Stimulated activated CD8-positive, alpha-beta memory T cell treated with anti-CD3 and anti-CD28 coated beads, Interleukin-2, amount 100 ng/mL, for 48 hours (primary cell): ENCODE measurements around the gene SPSB1.

Source experiments
- DNase-seq, 2 donors: peaks; one replicate each; pipeline ENCODE4 v3.0.0-alpha.2; 2020; ENCODE audit warnings: low read depth in 2 of 2

The SPSB1 gene

GRCh38 chr1:9319789-9320519 is 27.3 kb downstream of the SPSB1 start:
- DNase-seq: no peak

- DNase-seq: no peak
Measured at GRCh38 chr1:9320520-9321479, 28.1 kb downstream of the SPSB1 start.

- DNase-seq: no peak
Measured at GRCh38 chr1:9321480-9321849, 28.8 kb downstream of the SPSB1 start.

- no peak for DNase-seq
Measured at GRCh38 chr1:9321986-9322660, 29.4 kb downstream of the SPSB1 start.

GRCh38 chr1:9322661-9323244 is 30.1 kb downstream of the SPSB1 start:
- no peak for DNase-seq

GRCh38 chr1:9324246-9325096 is 31.8 kb downstream of the SPSB1 start:
- no peak for DNase-seq

- no peak for DNase-seq
Measured at GRCh38 chr1:9326596-9326995, 33.9 kb downstream of the SPSB1 start.

GRCh38 chr1:9328201-9328600 is 35.5 kb downstream of the SPSB1 start:
- no peak for DNase-seq

GRCh38 chr1:9328715-9329114 is 36.0 kb downstream of the SPSB1 start:
- no peak for DNase-seq

GRCh38 chr1:9331016-9331415 is 38.3 kb downstream of the SPSB1 start:
- no peak for DNase-seq

GRCh38 chr1:9331558-9332346 is 39.1 kb downstream of the SPSB1 start:
- DNase-seq: no peak

- DNase-seq: no peak
Measured at GRCh38 chr1:9332513-9333143, 39.9 kb downstream of the SPSB1 start.

- no peak for DNase-seq
Measured at GRCh38 chr1:9338397-9339246, 45.9 kb downstream of the SPSB1 start.

- DNase-seq: no peak
Measured at GRCh38 chr1:9340172-9340854, 47.6 kb downstream of the SPSB1 start.

GRCh38 chr1:9340864-9341263 is 48.2 kb downstream of the SPSB1 start:
- no peak for DNase-seq

GRCh38 chr1:9341301-9341845 is 48.7 kb downstream of the SPSB1 start:
- DNase-seq: no peak

- DNase-seq: no peak
Measured at GRCh38 chr1:9343269-9343668, 50.6 kb downstream of the SPSB1 start.
